Ovary (tissue), 9 donors: Measurements from ENCODE around the gene RCCD1. TPM values are rescaled to one million over a fixed set of nuclear protein-coding genes. Genes with fewer than 3 reads are reported as not detected.

Experiments used
- DNase-seq, 5 donors: peaks; one replicate each; pipeline ENCODE4 v3.0.0-alpha.2; 2019 to 2020
- H3K27ac ChIP-seq, 2 donors: fragments of 200-600 bp; one replicate each; pipeline versions ENCODE4 v1.5.1 to v1.8.0; 2019 to 2022
- H3K27me3 ChIP-seq: fragments of 200-600 bp; one replicate; pipeline ENCODE4 v1.8.0; 2022
- H3K36me3 ChIP-seq: fragments of 200-600 bp; sonication (generic); one replicate; pipeline ENCODE4 v1.5.1; 2019
- H3K4me1 ChIP-seq: one replicate; pipeline ENCODE4 v1.8.1; 2013; ENCODE audit warnings: mild to moderate bottlenecking, moderate library complexity; ENCODE audit not compliant: insufficient read depth
- H3K4me3 ChIP-seq: fragments of 200-600 bp; sonication (generic); one replicate; pipeline ENCODE4 v1.5.1; 2017
- H3K9me3 ChIP-seq, 2 donors: fragments of 200-600 bp in 1 of 2; sonication (generic) in 1 of 2; one replicate each; pipeline versions ENCODE4 v1.5.1 to v1.8.1; 2013 to 2019; ENCODE audit warnings: mild to moderate bottlenecking in 1 of 2, moderate library complexity in 1 of 2
- CTCF ChIP-seq, 3 donors: fragments of 450-650 bp in 2 of 3; fragments of 200-600 bp in 1 of 3; IDR thresholded peaks; one replicate each; pipeline versions ENCODE4 v1.5.1 to v1.8.0; 2016 to 2022; ENCODE audit warnings: antibody characterized with exemption in 3 of 3, mild to moderate bottlenecking in 1 of 3
- EP300 ChIP-seq: sonication (generic); formaldehyde crosslinking; IDR thresholded peaks from one replicate; pipeline ENCODE4 v1.6.1; 2017; ENCODE audit warnings: antibody characterized with exemption
- POLR2A ChIP-seq: fragments of 450-650 bp; IDR thresholded peaks from one replicate; pipeline ENCODE4 v1.6.1; 2017; ENCODE audit warnings: antibody characterized with exemption, mild to moderate bottlenecking, moderate library complexity
- WGBS, 3 donors: extraction: QIAGEN DNeasy Blood & Tissue Kit in 1 of 3; methylation state at CpG; one replicate each; pipeline versions ENCODE4 v1.1.5 to v1.1.7; 2013 to 2017; 5-methylcytosine and 5-hydroxymethylcytosine counted together
- intact Hi-C, 4 donors: fragments of 100-400 bp; cut with DNase I; formaldehyde crosslinking; loops; one replicate each; pipeline versions ENCODE4 v1.11.0 to v1.15.1; 2022 to 2023
- polyA plus RNA-seq, 2 donors: library from polyadenylated mRNA; stranded (reverse); fragments of 200-250 nt in 1 of 2; fragments of 350-450 nt in 1 of 2; fragmentation: Illumina TruSeq in 1 of 2; extraction: RNeasy Lipid Tissue Mini Kit (QIAGEN cat#74804) in 1 of 2; gene quantifications; one replicate each; pipeline ENCODE4 v1.2.3, GENCODE V29; 2013 to 2014
- total RNA-seq, 7 donors: library from RNA; depleted of rRNA in 2 of 7; stranded (reverse); fragments of >200 nt in 2 of 7; fragmentation: NEBNext Ultra II Directional in 3 of 7; extraction: Animal tissue kit (Norgen Biotek cat#: 25700) in 3 of 7; gene quantifications; one replicate each; pipeline versions ENCODE4 v1.1.0 to v1.2.4, GENCODE V29; 2016 to 2023
- donor health status: DM: no; HTN: no; CAD: no; lungs with moderate emphysema.
- donor health status: DM: no; HTN: no; CAD: no.
- donor health status: Bipolar disorder and iron deficiency.
- donor health status: DM: yes; HTN: yes; CAD: no.
- donor health status: DM: no; HTN: no; CAD: no.
- donor health status: DM: yes; HTN: yes; CAD: no.

Gene RCCD1
- total and polyA plus RNA-seq, 9 donors: 8.7 to 15.6 (median 13.3) TPM

- no peak overlapping the region for H3K27ac ChIP-seq
- H3K36me3 ChIP-seq: no peaks in the 10 kb centered on the region
- no peaks in the 10 kb centered on the region for H3K4me1 ChIP-seq
- TF ChIP-seq POLR2A: no peak
- no peak for TF ChIP-seq EP300
- TF ChIP-seq CTCF (IDR thresholded peaks at IDR 0.05): no peak
- WGBS, 3 donors: 70 to 72% (median 72%) methylated on average over 7 of the region's 7 CpGs
- no peaks in the 10 kb centered on the region for H3K9me3 ChIP-seq
- no peaks in the 10 kb centered on the region for H3K27me3 ChIP-seq
- intact Hi-C loops: no loop called here
- no peak for DNase-seq
- no peak overlapping the region for H3K4me3 ChIP-seq
Measured at GRCh38 chr15:90987561-90988141, 33.0 kb downstream of the RCCD1 start.

GRCh38 chr15:90988296-90988695, 33.6 kb downstream of the RCCD1 start:
- TF ChIP-seq EP300: no peak
- no peak for TF ChIP-seq CTCF (IDR thresholded peaks at IDR 0.05)
- no peak for TF ChIP-seq POLR2A
- intact Hi-C loops: no loop called here
- H3K27ac ChIP-seq: no peak overlapping the region
- no peak overlapping the region for H3K4me3 ChIP-seq
- H3K36me3 ChIP-seq: no peaks in the 10 kb centered on the region
- DNase-seq: no peak
- no peaks in the 10 kb centered on the region for H3K27me3 ChIP-seq
- 76 to 83% (median 82%) methylated on average over 6 of the region's 6 CpGs for WGBS, 3 donors
- no peaks in the 10 kb centered on the region for H3K9me3 ChIP-seq
- no peaks in the 10 kb centered on the region for H3K4me1 ChIP-seq

- TF ChIP-seq CTCF (IDR thresholded peaks at IDR 0.05) (no peak), POLR2A (no peak), EP300 (no peak)
- H3K27me3 ChIP-seq: no peaks in the 10 kb centered on the region
- 81 to 95% (median 86%) methylated on average over 7 of the region's 7 CpGs for WGBS, 3 donors
- H3K4me1 ChIP-seq: no peaks in the 10 kb centered on the region
- intact Hi-C loops: no loop called here
- no peak for DNase-seq
- H3K4me3 ChIP-seq: no peak overlapping the region
- H3K9me3 ChIP-seq: no peaks in the 10 kb centered on the region
- H3K36me3 ChIP-seq: no peaks in the 10 kb centered on the region
- no peak overlapping the region for H3K27ac ChIP-seq
Measured at GRCh38 chr15:90989040-90989768, 34.5 kb downstream of the RCCD1 start.

- H3K4me1 ChIP-seq: no peaks in the 10 kb centered on the region
- WGBS, 3 donors: 96 to 100% (median 97%) methylated on average over 4 of the region's 4 CpGs
- no peak overlapping the region for H3K4me3 ChIP-seq
- no peaks in the 10 kb centered on the region for H3K27me3 ChIP-seq
- intact Hi-C loops: no loop called here
- H3K36me3 ChIP-seq: no peaks in the 10 kb centered on the region
- no peak for TF ChIP-seq POLR2A
- no peak for TF ChIP-seq CTCF (IDR thresholded peaks at IDR 0.05)
- no peak for TF ChIP-seq EP300
- DNase-seq: no peak
- H3K27ac ChIP-seq: no peak overlapping the region
- H3K9me3 ChIP-seq: no peaks in the 10 kb centered on the region
Measured at GRCh38 chr15:90990446-90990845, 35.8 kb downstream of the RCCD1 start.
